Right renal pelvis (tissue), 4 donors: ENCODE data around the gene HERPUD1. TPM values are rescaled to one million over a fixed set of nuclear protein-coding genes. Genes with fewer than 3 reads are reported as not detected.
"Not testable (repeated sequence)": the region's sequence is repeated elsewhere in the genome, so short reads cannot be mapped to it uniquely, and the experiment has no call there.

Experiments used
- DNase-seq, 4 donors: peaks; one replicate each; pipeline ENCODE4 v3.0.0-alpha.2; 2013; ENCODE audit warnings: low read depth in 4 of 4, low spot score in 3 of 4, missing footprints in 1 of 4
- polyA plus RNA-seq, 4 donors: library from polyadenylated mRNA; unstranded; fragments of 120-200 nt; gene quantifications; one replicate each; pipeline ENCODE4 v1.2.1, GENCODE V29; 2013; ENCODE audit not compliant: insufficient read length in 4 of 4

Gene HERPUD1, protein sequence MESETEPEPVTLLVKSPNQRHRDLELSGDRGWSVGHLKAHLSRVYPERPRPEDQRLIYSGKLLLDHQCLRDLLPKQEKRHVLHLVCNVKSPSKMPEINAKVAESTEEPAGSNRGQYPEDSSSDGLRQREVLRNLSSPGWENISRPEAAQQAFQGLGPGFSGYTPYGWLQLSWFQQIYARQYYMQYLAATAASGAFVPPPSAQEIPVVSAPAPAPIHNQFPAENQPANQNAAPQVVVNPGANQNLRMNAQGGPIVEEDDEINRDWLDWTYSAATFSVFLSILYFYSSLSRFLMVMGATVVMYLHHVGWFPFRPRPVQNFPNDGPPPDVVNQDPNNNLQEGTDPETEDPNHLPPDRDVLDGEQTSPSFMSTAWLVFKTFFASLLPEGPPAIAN
- 100 to 1,000 TPM; 116 to 134 (median 122) TPM for polyA plus RNA-seq

- peak; percentile 91 to 95 (median 94) for DNase-seq
Measured at GRCh38 chr16:56931892-56932720, at the start of gene HERPUD1. HERPUD1 (plus strand) TSS chr16:56932142; CDS start chr16:56932245, 103 bp downstream.

GRCh38 chr16:56883586-56883985 is 48.4 kb upstream of the HERPUD1 start:
- no peak for DNase-seq

DNA sequence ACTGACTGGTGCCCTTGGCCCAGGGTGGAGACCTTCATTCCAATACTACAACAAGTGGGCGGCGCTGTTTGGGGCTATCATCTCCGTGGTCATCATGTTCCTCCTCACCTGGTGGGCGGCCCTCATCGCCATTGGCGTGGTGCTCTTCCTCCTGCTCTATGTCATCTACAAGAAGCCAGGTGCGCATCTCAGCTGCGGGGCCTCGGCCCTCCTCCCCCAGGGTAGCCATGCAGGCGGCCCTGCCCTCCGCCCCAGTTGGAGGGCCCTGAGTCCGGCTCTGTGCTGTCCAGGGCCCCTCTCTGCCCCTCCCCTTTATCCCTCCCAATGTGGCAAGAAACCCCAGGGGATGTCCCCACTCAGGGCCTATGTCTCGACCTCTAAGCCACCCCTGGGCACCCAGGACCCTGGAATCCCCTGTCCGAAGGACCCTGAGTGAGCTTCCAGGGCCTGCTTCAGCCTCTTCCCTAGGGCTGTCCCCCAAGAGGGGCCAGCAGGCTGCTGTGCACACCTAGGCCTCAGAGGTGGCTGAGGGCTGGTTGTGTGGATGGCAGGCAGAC is 47.8 kb upstream of the HERPUD1 start:
- no peak for DNase-seq

- not testable (repeated sequence) for DNase-seq
Measured at GRCh38 chr16:56884929-56885328, 47.0 kb upstream of the HERPUD1 start.

DNA sequence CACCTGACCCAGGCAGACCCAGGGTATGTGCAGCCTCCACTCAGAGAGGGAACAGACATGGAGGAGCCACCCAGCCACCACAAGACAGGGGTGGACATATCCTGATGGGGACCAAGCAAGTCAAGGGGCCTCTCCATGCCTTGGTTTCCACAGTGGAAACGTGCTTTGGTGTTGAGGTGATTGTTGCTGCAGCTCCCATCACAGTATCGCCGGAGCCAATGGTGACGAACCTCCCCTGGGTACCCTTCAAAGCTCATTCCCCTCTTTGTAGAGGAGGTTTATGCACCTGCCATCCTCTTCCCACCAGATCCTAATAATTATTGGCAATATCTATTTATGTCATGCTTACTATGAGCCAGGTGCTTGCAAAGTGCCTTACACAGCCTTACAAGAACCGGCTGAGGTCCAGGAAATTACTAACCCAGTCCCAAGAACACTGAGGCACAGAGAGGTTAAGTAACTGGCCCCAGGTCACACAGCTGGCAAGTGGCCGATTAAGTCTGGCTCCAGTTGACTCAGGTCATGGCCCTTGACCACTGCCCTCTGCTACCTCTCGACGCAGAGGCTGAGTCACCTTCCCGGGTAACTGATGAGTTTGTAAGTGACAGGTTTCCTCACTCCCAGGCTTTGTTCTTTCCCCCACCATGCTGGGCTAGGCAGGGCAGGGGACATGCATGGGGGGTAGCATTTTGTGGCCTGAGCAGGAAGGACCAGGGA is 46.3 kb upstream of the HERPUD1 start:
- no peak for DNase-seq

DNA sequence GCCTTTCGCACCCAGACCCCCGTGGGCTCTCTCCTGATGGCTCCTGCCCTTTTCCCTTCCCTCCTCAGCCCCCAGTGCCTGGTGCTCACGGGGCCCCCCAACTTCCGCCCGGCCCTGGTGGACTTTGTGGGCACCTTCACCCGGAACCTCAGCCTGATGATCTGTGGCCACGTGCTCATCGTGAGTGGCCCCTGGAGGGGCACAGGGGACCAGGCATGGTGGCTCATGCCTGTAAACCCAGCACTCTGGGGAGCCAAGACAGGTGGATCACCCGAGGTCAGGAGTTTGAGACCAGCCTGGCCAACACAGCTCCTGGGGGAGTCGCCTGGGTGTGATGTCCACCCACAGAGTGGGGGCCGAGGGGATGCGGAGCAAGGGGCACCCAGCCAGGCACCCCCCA is 45.6 kb upstream of the HERPUD1 start:
- DNase-seq = no peak

DNA sequence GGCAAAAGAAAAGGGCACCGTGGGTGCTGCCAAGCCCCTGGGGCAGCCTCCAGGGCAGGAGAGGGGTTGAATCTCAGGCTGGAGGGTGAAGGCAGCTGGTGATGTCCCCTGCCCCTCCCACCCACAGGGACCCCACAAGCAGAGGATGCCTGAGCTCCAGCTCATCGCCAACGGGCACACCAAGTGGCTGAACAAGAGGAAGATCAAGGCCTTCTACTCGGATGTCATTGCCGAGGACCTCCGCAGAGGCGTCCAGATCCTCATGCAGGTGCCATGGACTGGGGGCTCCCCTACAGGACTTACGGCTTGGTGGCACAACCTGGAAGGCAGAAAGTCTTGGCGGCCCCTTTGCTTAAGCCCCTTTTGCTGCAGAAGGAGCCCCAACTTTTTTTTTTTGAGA is 45.1 kb upstream of the HERPUD1 start:
- DNase-seq = no peak

GRCh38 chr16:56888806-56889205 is 43.1 kb upstream of the HERPUD1 start:
- DNase-seq = no peak

DNA sequence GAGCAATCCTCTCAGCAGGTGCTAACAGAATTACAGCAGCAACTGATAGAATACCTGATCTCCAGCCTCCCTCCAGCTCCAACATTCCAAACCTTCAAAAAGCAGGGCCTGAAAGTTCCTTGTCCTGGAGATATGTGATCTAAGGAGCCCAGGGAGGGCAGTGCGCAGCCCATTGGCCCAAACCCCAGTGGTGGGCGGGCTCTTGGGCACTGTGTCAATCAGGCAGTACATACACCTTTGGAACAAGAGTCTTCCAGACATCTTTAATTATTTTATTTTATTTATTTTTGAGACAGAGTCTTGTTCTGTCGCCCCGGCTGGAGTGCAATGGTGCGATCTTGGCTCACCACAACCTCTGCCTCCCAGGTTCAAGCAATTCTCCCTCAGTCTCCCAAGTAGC is 42.7 kb upstream of the HERPUD1 start:
- no peak for DNase-seq

- no peak for DNase-seq
Measured at GRCh38 chr16:56891685-56892084, 40.3 kb upstream of the HERPUD1 start.

- no peak for DNase-seq
Measured at GRCh38 chr16:56892705-56893104, 39.2 kb upstream of the HERPUD1 start.

GRCh38 chr16:56894331-56894917 is 37.5 kb upstream of the HERPUD1 start:
- DNase-seq = no peak

DNA sequence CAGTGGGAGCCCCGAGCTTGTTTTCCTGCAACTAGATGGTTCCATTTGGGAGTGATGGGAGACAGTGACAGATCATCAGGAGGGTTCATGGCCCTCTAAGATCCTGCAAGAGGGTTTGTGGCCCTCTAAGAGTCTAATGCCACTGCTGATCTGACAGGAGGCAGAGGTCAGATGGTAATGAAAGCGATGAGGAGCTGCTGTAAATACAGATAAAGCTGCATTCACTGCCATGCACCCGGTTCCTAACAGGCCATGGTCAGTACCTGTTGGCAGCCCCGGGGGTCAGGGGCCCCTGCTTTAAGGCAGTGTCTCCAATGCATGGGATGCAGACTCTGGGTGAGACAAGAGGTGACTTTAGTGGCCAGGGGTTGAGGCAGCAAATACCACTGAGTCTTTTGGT is 36.1 kb upstream of the HERPUD1 start:
- no peak for DNase-seq

DNA sequence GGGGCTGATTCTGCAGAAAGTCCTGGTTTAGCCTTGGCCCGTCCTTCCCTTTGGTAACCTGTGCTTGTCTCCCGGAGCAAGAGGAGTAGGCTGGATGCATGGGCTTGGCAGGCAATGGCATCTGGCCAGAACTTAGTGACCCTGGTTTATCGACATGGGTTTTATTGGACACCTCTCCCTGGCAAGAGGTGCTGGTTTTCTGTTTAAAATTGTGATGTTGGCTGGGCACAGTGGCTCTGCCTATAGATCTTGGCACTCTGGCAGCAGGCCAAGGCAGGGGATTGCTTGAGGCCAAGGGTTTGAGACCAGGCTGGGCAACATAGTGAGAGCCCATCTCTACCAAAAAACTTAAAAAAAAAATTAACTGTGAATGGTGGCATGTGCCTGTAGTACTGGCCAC is 35.7 kb upstream of the HERPUD1 start:
- no peak for DNase-seq

- no peak for DNase-seq
Measured at GRCh38 chr16:56897026-56897799, 34.7 kb upstream of the HERPUD1 start.

GRCh38 chr16:56898847-56899246 is 33.1 kb upstream of the HERPUD1 start:
- no peak for DNase-seq

DNA sequence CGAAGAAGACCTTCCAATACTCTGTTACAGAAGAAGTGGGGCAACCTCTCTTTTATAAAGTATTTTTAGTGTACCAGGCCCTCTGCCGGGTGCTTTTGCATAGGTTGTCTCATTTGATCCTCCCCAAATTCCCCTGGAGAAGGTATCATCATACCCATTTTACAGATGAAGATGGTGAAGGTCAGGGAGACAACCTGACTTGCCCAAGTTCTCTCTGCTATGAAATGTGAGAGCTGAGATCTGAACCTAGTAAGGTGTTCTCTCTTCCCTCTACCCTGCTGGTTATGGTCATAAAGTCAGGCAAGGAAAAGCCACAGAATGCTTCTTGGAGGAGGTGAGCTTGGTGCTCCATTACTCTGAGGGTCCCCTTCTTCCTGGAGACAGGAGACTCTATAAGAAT is 28.1 kb upstream of the HERPUD1 start:
- no peak for DNase-seq

- DNase-seq = no peak
Measured at GRCh38 chr16:56907401-56907800, 24.5 kb upstream of the HERPUD1 start.

DNA sequence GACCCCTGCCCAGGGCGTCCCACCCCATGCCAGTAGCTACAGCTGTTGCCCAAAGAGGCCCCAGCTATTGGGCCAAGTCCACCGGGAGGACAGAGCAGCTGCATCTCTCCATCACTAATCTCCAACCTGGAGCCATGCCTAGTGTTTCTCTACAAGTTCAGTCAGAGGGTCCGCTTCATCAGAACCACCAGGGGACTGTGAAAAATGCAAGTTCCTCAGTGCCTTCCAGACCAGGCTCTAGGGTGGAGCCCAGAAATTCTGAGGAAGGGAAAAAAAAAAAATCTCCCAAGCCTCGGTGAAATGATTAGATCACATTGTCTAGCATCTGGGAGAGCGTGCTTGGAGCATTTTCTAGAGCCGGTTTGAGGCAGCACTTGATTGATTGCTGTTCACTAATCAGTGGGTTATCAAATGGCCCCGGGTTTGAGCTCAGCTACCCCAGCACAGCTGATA is 22.4 kb upstream of the HERPUD1 start:
- DNase-seq = no peak

DNA sequence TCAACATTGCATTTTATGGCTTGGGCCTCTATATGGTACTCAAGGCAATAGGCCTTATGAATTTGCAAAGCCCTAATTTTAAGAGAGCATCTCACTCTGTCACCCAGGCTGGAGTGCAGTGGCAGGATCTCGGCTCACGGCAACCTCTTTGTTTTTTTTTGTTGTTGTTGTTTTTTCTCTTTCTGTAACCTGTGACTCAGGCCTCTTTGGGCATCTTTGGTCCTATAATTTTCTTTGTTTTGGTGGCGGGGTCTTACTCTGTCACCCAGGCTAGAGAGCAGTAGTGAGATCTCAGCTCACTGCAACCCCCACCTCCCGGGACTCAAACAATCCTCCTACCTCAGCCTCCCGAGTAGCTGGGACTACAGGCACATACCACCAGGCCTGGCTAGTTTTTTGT is 21.8 kb upstream of the HERPUD1 start:
- DNase-seq = no peak
